NCI-H446 treated with DMSO at 0.1 percent for 48 hours (cell line): ENCODE measurements around the gene ASTN2.

Experiments
- DNase-seq: peaks from one replicate; lab custom pipeline; 2025; lab: John Stamatoyannopoulos, UW

ASTN2 gene

GRCh38 chr9:116749772-116750171, 665.1 kb downstream of the ASTN2 start:
- no peak for DNase-seq

GRCh38 chr9:116749176-116749575, 665.7 kb downstream of the ASTN2 start:
- no peak for DNase-seq

- no peak for DNase-seq
These were observed 673.1 kb downstream of the ASTN2 start for GRCh38 chr9:116741742-116742141.

- no peak for DNase-seq
These were observed 673.6 kb downstream of the ASTN2 start for GRCh38 chr9:116741086-116741740.

GRCh38 chr9:116737152-116737546, 677.7 kb downstream of the ASTN2 start:
- peak; percentile 1 for DNase-seq

- DNase-seq = no peak
These were observed 678.3 kb downstream of the ASTN2 start for GRCh38 chr9:116736399-116737151.

- no peak for DNase-seq
These were observed 681.7 kb downstream of the ASTN2 start for GRCh38 chr9:116733010-116733641.

GRCh38 chr9:116726602-116727001, 688.3 kb downstream of the ASTN2 start:
- no peak for DNase-seq

GRCh38 chr9:116724123-116724522, 690.7 kb downstream of the ASTN2 start:
- no peak for DNase-seq

- no peak for DNase-seq
These were observed 692.9 kb downstream of the ASTN2 start for GRCh38 chr9:116721944-116722343.

- DNase-seq = no peak
These were observed 693.4 kb downstream of the ASTN2 start for GRCh38 chr9:116721411-116721810.

- no peak for DNase-seq
These were observed 694.7 kb downstream of the ASTN2 start for GRCh38 chr9:116720111-116720510.

GRCh38 chr9:116718111-116718510, 696.7 kb downstream of the ASTN2 start:
- DNase-seq = no peak

GRCh38 chr9:116717150-116717549, 697.7 kb downstream of the ASTN2 start:
- DNase-seq = no peak

- DNase-seq = no peak
These were observed 698.4 kb downstream of the ASTN2 start for GRCh38 chr9:116716438-116716837.

GRCh38 chr9:116715751-116716150, 699.1 kb downstream of the ASTN2 start:
- DNase-seq = no peak

GRCh38 chr9:116713271-116713670, 701.6 kb downstream of the ASTN2 start:
- no peak for DNase-seq

- DNase-seq = no peak
These were observed 702.1 kb downstream of the ASTN2 start for GRCh38 chr9:116712781-116713180.

GRCh38 chr9:116706310-116707290, 708.3 kb downstream of the ASTN2 start:
- no peak for DNase-seq

GRCh38 chr9:116705531-116705930, 709.3 kb downstream of the ASTN2 start:
- no peak for DNase-seq

GRCh38 chr9:116704470-116704869, 710.4 kb downstream of the ASTN2 start:
- DNase-seq = no peak

- no peak for DNase-seq
These were observed 711.2 kb downstream of the ASTN2 start for GRCh38 chr9:116703634-116704033.
